ENCODE results near the gene LARGE2.

DNA sequence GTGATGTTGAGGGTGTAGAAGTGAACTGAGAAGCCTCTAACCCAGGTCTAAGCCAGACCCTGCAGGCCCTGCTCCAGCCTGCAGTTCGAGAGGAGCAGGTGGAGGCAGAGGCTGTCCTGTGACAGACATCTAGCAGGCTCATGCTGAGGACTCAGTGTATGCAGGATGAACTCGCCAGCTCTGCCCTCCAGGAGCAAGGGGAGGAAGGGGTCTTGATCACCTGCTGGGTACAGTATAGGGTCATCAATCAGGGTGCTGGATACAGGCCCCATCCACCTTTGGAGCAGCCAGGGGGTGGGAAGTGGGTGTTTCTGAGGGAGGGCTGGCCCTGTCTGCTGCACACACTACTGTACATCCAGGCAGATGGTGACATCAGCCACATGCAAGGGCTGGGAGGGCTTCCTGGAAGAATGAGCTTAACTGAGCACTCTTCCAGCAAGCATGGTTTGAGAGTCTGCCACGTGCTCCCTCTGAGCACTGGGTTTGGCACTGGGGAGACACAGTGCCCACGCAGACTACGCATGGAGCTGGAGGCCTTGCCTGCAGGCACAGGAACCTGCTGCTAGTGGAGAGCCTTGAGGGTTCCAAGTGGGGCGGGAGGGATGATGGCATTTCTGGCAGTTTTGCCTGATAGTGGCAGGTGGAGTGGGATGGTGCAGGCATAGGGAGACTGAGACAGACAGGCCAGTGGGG, 27.8 kb upstream of the LARGE2 start:
- no peak for TF ChIP-seq EZH2 (IDR thresholded peaks at IDR 0.05; ENCODE audit: borderline replicate concordance, insufficient read depth, low read length, poor library complexity, severe bottlenecking)
- no peak for TF ChIP-seq POLR2AphosphoS5 (IDR thresholded peaks at IDR 0.05)
- TF ChIP-seq CTCF (IDR thresholded peaks at IDR 0.05; ENCODE audit: poor library complexity, severe bottlenecking) = no peak
- TF ChIP-seq TAF1 (IDR thresholded peaks at IDR 0.05; ENCODE audit: low read depth) = no peak
- TF ChIP-seq, protein P1, sequence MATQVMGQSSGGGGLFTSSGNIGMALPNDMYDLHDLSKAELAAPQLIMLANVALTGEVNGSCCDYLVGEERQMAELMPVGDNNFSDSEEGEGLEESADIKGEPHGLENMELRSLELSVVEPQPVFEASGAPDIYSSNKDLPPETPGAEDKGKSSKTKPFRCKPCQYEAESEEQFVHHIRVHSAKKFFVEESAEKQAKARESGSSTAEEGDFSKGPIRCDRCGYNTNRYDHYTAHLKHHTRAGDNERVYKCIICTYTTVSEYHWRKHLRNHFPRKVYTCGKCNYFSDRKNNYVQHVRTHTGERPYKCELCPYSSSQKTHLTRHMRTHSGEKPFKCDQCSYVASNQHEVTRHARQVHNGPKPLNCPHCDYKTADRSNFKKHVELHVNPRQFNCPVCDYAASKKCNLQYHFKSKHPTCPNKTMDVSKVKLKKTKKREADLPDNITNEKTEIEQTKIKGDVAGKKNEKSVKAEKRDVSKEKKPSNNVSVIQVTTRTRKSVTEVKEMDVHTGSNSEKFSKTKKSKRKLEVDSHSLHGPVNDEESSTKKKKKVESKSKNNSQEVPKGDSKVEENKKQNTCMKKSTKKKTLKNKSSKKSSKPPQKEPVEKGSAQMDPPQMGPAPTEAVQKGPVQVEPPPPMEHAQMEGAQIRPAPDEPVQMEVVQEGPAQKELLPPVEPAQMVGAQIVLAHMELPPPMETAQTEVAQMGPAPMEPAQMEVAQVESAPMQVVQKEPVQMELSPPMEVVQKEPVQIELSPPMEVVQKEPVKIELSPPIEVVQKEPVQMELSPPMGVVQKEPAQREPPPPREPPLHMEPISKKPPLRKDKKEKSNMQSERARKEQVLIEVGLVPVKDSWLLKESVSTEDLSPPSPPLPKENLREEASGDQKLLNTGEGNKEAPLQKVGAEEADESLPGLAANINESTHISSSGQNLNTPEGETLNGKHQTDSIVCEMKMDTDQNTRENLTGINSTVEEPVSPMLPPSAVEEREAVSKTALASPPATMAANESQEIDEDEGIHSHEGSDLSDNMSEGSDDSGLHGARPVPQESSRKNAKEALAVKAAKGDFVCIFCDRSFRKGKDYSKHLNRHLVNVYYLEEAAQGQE (IDR thresholded peaks at IDR 0.05; ENCODE audit: borderline replicate concordance) = no peak

Measured in neural cell (in vitro differentiated cells).